ENCODE measurements around the gene UBALD1. TPM values are rescaled to one million over a fixed set of nuclear protein-coding genes. Genes with fewer than 3 reads are reported as not detected.
"Not testable (repeated sequence)": the region's sequence is repeated elsewhere in the genome, so short reads cannot be mapped to it uniquely, and the experiment has no call there.

Gene UBALD1
- total RNA-seq, 1 experiment from 2014 or later, result 12.4 TPM

GRCh38 chr16:4578961-4579530, 35.6 kb downstream of the UBALD1 start:
- in situ Hi-C loops (cut with HindIII; ENCODE audit: low pct_unique_long_range_greater_than_20kb, low sequenced_read_pairs), result no loop called here
- no peak for DNase-seq (ENCODE audit: low read depth)

- DNase-seq (ENCODE audit: low read depth), result no peak
Measured at GRCh38 chr16:4576008-4576407, 38.7 kb downstream of the UBALD1 start.

GRCh38 chr16:4574919-4575705, 39.6 kb downstream of the UBALD1 start:
- in situ Hi-C loops (cut with HindIII; ENCODE audit: low pct_unique_long_range_greater_than_20kb, low sequenced_read_pairs), result no loop called here
- DNase-seq (ENCODE audit: low read depth), result no peak

More at GRCh38 chr16:4576008-4576407, 38.7 kb downstream of the UBALD1 start:
- in situ Hi-C loops (cut with HindIII; ENCODE audit: low pct_unique_long_range_greater_than_20kb, low sequenced_read_pairs), result no loop called here

GRCh38 chr16:4573926-4574325, 40.8 kb downstream of the UBALD1 start:
- DNase-seq (ENCODE audit: low read depth); in situ Hi-C loops (cut with HindIII; ENCODE audit: low pct_unique_long_range_greater_than_20kb, low sequenced_read_pairs): not testable (repeated sequence)

GRCh38 chr16:4572715-4573114, 42.0 kb downstream of the UBALD1 start:
- no peak for DNase-seq (ENCODE audit: low read depth)
- in situ Hi-C loops (cut with HindIII; ENCODE audit: low pct_unique_long_range_greater_than_20kb, low sequenced_read_pairs), result no loop called here

GRCh38 chr16:4570688-4571321, 43.9 kb downstream of the UBALD1 start:
- in situ Hi-C loops (cut with HindIII; ENCODE audit: low pct_unique_long_range_greater_than_20kb, low sequenced_read_pairs), result no loop called here
- no peak for DNase-seq (ENCODE audit: low read depth)

GRCh38 chr16:4570086-4570485, 44.6 kb downstream of the UBALD1 start:
- in situ Hi-C loops (cut with HindIII; ENCODE audit: low pct_unique_long_range_greater_than_20kb, low sequenced_read_pairs), result no loop called here
- DNase-seq (ENCODE audit: low read depth), result no peak

GRCh38 chr16:4566144-4566543, 48.5 kb downstream of the UBALD1 start:
- in situ Hi-C loops (cut with HindIII; ENCODE audit: low pct_unique_long_range_greater_than_20kb, low sequenced_read_pairs), result no loop called here
- DNase-seq (ENCODE audit: low read depth), result no peak

- DNase-seq (ENCODE audit: low read depth), result no peak
Measured at GRCh38 chr16:4564661-4565267, 49.9 kb downstream of the UBALD1 start.

GRCh38 chr16:4561596-4561995, 53.1 kb downstream of the UBALD1 start:
- in situ Hi-C loops (cut with HindIII; ENCODE audit: low pct_unique_long_range_greater_than_20kb, low sequenced_read_pairs), result no loop called here

More at GRCh38 chr16:4564661-4565267, 49.9 kb downstream of the UBALD1 start:
- in situ Hi-C loops (cut with HindIII; ENCODE audit: low pct_unique_long_range_greater_than_20kb, low sequenced_read_pairs), result no loop called here

More at GRCh38 chr16:4561596-4561995, 53.1 kb downstream of the UBALD1 start:
- no peak for DNase-seq (ENCODE audit: low read depth)

Other genes starting within 250 kb of the UBALD1 start
- 4.3 and 5.5 TPM in 2 replicates for gene VASN, start 243.0 kb downstream of the UBALD1 start, total RNA-seq (2014; rRNA removed; shearing (Covaris generic); ENCODE audit: low replicate concordance)
- gene CORO7, start 198.3 kb downstream of the UBALD1 start, total RNA-seq (2014; rRNA removed; shearing (Covaris generic); ENCODE audit: low replicate concordance), result 31.7 and 44.7 TPM in 2 replicates
- gene DNAJA3, start 189.0 kb downstream of the UBALD1 start, total RNA-seq (2014; rRNA removed; shearing (Covaris generic); ENCODE audit: low replicate concordance), result 106 and 136 TPM in 2 replicates
- 211 and 290 TPM in 2 replicates for gene NMRAL1, start 140.3 kb downstream of the UBALD1 start, total RNA-seq (2014; rRNA removed; shearing (Covaris generic); ENCODE audit: low replicate concordance)
- 59.7 and 65.0 TPM in 2 replicates for gene HMOX2, start 138.5 kb downstream of the UBALD1 start, total RNA-seq (2014; rRNA removed; shearing (Covaris generic); ENCODE audit: low replicate concordance)
- 0.20 and 1.3 TPM in 2 replicates for gene CDIP1, start 76.1 kb downstream of the UBALD1 start, total RNA-seq (2014; rRNA removed; shearing (Covaris generic); ENCODE audit: low replicate concordance)
- gene C16orf96, start 58.5 kb downstream of the UBALD1 start, total RNA-seq (2014; rRNA removed; shearing (Covaris generic); ENCODE audit: low replicate concordance), result not detected in 2 replicates
- gene MGRN1, start 9.9 kb upstream of the UBALD1 start, total RNA-seq (2014; rRNA removed; shearing (Covaris generic); ENCODE audit: low replicate concordance), result 13.8 and 14.1 TPM in 2 replicates
- gene NUDT16L1, start 78.7 kb upstream of the UBALD1 start, total RNA-seq (2014; rRNA removed; shearing (Covaris generic); ENCODE audit: low replicate concordance), result 42.4 and 49.2 TPM in 2 replicates
- gene ANKS3, start 119.4 kb upstream of the UBALD1 start, total RNA-seq (2014; rRNA removed; shearing (Covaris generic); ENCODE audit: low replicate concordance), result 62.5 and 94.9 TPM in 2 replicates
- gene DNAAF8, start 119.6 kb upstream of the UBALD1 start, total RNA-seq (2014; rRNA removed; shearing (Covaris generic); ENCODE audit: low replicate concordance), result 5.4 and 6.6 TPM in 2 replicates
- gene ZNF500, start 152.3 kb upstream of the UBALD1 start, total RNA-seq (2014; rRNA removed; shearing (Covaris generic); ENCODE audit: low replicate concordance), result 28.2 and 31.7 TPM in 2 replicates
- gene SEPTIN12, start 173.5 kb upstream of the UBALD1 start, total RNA-seq (2014; rRNA removed; shearing (Covaris generic); ENCODE audit: low replicate concordance), result 0.78 TPM in 1 of 2 replicates, not detected in the other
- not detected in 2 replicates for gene SMIM22, start 180.5 kb upstream of the UBALD1 start, total RNA-seq (2014; rRNA removed; shearing (Covaris generic); ENCODE audit: low replicate concordance)
- 20.4 and 24.8 TPM in 2 replicates for gene ROGDI, start 187.7 kb upstream of the UBALD1 start, total RNA-seq (2014; rRNA removed; shearing (Covaris generic); ENCODE audit: low replicate concordance)
- gene GLYR1, start 232.4 kb upstream of the UBALD1 start, total RNA-seq (2014; rRNA removed; shearing (Covaris generic); ENCODE audit: low replicate concordance), result 65.2 and 81.2 TPM in 2 replicates
- 17.5 and 22.2 TPM in 2 replicates for gene UBN1, start 232.6 kb upstream of the UBALD1 start, total RNA-seq (2014; rRNA removed; shearing (Covaris generic); ENCODE audit: low replicate concordance)